Superior temporal gyrus (tissue), 1 donor: ENCODE data around the gene MAN1A1.

Experiments
- DNase-seq: peaks from one replicate; pipeline ENCODE4 v3.0.0-alpha.2; 2016; ENCODE audit errors: extremely low spot score

The MAN1A1 gene

DNA sequence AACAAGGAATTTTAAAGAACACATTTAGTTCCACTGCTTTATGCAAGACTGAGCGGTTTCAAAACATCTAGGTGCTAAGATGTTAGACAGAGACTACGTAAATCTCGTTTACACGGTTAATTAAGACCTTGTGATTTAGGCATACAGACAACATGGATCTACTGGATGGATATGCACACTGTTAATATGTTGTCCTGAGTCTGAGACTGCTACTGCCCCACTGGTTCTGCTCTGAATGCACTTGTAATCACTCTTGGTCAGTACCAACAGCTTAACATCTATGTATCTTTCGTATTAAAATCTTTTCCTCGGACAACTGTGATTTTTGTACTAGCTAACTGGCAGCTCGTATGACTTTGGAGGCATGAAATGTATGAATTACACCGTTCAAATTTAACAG, 3.1 kb downstream of the MAN1A1 start:
- no peak for DNase-seq

DNA sequence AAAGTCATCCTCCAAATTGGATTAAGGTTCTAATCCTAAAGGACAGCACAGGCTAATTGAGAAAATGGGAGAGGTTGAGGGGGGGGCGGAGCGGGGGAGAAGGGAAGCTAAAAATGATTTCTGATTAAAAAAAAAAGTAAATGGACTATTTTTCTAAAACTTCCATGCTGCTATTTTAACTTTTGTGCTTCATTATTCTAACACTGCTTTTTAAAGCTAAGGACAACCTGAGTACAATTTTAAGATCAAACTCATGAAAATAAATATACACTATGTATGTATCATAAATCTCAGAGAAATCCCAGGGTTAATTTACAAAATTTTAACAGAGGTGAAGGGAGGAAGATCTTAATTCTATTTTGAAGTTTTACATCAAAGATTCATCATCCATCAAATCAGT, 4.4 kb downstream of the MAN1A1 start:
- DNase-seq = no peak

DNA sequence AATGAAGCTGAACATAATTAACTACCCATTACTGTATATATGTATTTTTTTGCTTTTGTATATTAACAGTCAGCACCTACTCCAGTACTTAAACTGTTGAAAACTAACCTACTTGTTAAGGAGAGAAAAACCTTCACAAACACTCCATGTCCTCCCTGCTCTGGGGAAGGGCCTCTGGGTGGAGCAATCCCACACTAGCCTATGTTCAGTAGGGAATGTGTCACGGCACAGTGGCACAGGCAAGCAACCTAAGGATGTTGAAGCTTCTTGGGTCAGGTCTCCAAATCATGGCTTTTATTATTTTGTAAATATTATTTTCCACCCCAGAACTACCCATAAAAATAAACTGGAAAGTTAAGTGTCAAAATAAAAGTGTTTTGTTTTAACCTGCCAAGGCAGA, 5.3 kb downstream of the MAN1A1 start:
- DNase-seq = no peak

GRCh38 chr6:119343573-119344146, 5.9 kb downstream of the MAN1A1 start:
- no peak for DNase-seq

DNA sequence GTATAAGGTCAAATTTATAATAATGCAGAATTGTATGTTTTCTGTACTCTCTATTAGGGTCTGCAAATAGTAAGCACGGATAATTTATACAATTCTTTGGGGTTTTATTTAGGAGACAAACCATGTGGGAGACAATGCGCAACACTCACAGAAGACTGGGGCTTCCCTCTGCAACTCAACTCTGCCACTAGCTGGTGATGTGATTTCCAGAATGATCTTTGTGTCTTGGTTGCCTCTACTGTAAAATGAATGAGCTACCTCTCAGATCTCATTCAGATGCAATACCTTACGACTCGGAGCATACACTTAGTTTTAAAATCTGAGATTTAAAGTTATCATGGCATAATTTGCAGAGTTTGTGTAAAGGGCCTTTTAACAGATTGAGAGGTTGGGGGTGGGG, 6.4 kb downstream of the MAN1A1 start:
- no peak for DNase-seq

DNA sequence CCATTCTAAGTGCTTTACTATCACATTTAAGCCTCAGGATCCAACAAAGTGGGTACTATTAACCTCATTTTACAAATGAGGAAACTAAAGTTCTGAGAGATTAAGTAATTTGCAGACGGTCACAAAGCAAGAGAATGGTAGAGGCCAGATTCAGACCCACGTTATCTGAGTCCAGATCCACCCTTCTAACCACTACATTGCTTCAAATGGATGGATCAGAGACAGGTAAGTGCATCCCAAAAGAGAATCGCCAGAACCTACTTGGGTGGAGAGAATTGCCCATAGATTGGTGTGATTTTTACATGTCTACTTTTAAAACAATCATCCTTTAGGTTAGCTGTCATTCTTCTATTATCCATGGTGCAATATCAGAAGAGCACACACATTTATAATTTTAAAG, 7.1 kb downstream of the MAN1A1 start:
- DNase-seq = no peak

- no peak for DNase-seq
These were observed 8.6 kb downstream of the MAN1A1 start for GRCh38 chr6:119340796-119341487.

GRCh38 chr6:119339941-119340456, 9.6 kb downstream of the MAN1A1 start:
- DNase-seq = no peak

DNA sequence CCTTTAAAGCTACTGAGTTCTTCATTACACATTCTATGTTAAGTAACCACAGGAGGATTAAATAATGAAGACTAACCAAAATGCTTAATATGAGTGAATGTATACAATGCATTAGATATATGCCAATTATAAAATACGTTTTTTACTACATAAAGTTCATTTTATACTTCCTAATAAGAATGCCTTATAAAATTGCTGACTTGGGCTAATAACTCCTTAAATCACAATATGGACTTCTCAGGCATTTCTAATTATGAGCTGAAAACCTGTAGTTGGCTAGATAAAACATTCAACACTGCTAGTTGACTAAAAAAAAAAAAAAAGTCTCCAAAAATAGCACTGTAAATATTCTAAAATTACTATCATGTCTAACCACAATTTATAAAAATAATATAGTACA, 11.8 kb downstream of the MAN1A1 start:
- no peak for DNase-seq

GRCh38 chr6:119337252-119337651, 12.3 kb downstream of the MAN1A1 start:
- no peak for DNase-seq

DNA sequence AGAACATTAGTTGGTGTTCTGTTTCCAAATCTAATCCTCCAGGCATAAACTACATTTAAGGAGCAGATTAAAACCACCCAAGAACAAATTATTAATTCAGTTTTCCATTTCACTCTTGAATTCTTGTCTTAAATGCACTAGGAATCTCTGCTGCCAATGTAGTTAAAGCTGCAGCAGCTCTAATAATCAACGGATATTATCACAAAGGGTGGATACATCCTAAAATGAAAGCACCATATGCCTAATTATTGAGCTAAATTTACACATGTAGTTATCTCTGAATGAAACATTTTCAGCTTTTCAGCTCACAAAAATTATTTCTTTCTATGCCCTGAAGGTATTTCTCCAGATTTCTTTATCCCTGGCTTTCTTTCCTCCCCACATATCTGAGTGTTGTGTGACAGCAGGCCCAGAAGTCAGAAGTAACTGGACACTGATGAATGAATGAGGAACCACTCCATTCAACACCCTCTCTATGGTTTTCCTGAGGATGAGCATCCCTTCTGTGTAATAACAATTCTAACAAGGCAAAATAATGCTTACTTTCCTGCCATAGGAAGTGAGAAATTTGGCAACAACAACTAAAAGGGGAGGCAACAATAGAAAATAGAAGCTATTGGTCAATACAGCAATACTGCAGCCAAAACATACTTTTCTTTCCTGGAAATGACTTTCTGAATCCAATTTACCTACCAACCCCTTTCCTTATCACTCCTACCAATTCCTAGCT, 14.9 kb downstream of the MAN1A1 start:
- no peak for DNase-seq

DNA sequence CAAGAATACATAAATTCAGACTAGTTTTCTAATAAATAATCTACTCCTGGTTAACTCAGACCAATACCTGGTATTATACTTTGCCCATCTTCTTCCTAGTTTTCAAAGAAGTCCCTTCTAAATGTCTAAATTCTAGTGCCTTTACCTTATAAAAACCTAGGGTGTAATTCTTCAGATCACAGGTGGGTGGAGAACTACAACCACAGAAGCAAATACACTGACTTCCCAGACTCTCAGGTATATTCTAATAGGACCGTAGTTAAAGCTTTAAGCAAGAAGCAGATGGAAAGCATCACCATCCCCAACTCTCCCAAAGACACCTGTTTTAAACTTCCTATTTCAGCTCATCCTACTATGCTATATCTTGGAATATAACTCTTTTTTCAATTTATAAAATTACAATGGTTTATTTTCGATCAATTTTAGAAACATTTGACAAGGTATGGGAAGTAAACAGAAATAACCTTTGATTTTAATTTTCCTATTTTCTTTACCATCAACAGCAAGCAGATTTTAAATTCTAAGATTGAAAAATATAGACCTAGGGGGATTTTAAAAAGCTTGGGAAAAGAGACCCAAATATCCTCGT, 15.8 kb downstream of the MAN1A1 start:
- no peak for DNase-seq

DNA sequence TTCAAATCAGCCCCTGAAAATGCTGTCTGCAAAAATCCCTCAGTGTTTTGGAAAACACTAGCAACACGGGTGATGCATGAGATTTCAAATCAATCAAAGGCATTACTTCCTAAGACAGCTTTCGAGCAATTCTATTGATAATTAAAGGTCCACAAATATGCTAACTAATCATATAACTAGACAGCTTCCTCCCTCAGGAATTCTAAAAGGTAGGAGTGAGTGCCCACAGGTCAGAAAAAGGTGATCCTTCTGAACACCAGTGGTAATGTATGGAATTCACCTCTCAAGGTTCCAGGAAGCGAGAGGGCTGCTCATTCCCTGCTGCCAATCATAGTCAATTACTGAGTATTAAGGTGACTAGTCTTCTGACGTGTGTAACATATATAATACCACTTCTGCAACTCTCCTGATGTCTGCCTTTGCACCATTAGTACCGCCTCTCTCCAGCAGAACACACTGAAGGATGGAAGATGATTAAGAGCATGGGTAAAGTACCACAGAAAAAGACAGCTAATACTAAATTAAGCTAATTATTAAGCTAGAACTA, 16.4 kb downstream of the MAN1A1 start:
- DNase-seq = no peak

- DNase-seq = no peak
These were observed 17.8 kb downstream of the MAN1A1 start for GRCh38 chr6:119331663-119332286.

DNA sequence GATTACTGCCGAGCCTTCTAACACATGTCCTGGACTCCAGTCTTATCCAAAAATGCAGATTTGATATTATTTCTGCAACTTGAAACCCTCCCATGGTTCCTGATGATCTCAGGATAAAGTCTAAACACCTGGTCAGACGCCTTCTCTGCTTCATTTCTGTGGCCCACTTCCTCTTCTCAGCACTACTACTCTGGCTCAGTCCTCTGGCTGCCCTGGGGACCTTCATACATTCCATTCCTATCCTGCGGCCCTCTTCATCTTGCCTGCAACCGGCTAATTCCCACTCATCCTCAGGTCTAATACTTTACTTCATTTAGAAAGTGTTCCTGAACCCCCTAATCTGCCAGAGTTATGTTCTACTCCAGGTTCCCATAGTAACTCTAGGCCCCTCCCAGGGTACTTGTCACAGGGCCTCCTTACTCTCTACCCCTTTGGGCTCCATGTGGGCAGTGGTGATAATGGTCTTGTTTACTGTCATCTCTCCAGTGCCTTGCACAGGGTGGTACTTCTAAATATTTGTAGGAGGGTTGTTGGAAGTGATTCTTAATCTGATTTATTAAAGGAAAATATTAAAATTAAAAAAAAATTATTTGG, 18.9 kb downstream of the MAN1A1 start:
- DNase-seq = no peak

DNA sequence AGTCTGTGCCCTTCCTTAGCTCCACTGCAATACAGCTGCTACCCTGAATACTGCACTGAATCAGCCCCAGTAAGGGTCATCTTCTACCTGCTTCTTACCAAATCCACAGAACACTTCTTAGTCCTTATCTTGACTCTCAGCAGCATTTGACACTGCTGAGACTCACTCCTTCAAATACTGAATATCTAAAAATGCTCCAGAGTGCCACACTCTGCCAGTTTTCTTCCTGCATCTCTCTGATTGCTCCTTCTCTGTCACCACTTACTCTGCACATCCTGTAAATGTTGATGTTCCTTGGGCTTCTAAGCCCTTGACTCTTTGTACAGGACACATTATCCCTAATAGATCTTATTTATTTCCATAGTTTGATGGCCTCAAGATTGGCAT, 19.8 kb downstream of the MAN1A1 start:
- no peak for DNase-seq

DNA sequence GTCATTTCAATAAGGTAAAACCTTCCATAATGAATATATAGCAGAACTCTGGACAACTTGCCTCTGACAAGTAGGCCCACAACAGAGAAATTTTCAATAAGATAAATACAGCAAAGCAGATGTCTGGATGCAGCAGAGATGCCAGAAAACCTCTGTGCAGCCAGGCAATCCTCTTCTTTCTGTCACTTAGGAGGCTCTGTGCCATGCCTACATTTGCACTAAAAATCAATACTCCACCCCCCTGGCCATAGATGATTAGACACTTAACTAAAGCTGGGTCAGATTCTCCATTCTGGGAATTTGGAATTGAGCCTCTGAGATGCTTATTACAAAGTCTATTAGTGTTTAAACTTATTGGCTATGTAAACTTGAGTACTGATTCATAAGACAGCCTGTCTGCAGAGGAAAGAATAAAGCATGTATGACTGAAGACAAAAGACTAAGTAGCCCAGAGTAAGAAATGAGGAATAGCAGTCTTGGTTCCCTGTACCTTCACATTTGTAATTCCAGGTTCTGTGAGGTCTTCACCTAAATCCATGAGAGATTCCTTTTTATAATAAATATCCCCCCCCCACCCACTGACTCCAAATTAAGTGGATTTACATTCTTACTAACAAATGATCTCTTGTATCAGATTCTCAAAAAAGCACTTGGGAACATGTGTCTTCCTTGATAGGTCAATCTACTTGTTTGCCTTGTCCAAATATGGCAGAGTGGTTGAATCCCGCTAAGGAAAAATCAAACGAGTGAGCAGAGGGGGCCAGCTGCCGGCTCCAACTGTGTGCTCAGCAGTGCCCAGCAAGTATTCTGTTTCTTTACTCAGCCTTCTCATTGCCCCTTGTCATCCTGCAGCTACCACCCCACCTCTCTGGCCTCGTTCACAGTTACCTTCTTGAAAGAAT, 20.4 kb downstream of the MAN1A1 start:
- DNase-seq = no peak

DNA sequence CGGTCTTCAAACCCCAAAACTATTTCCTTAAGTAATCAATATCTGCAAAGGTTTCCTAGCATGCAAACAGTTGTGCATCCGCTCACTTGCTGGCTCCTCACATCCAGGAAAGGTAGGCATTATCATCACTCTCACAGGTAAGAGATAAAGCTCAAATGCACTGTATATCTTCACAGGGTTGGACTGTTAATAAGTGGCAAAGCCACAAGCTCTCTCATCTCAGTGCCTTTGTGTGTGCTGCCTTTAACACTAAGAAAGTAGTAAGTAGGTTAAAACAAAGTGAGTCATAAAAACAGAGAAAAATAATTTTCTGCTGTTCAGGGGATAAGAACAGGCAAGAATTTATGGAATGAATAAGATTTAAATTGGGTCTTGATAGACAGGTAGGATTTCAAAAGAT, 21.3 kb downstream of the MAN1A1 start:
- no peak for DNase-seq

GRCh38 chr6:119327810-119328209, 21.8 kb downstream of the MAN1A1 start:
- no peak for DNase-seq

DNA sequence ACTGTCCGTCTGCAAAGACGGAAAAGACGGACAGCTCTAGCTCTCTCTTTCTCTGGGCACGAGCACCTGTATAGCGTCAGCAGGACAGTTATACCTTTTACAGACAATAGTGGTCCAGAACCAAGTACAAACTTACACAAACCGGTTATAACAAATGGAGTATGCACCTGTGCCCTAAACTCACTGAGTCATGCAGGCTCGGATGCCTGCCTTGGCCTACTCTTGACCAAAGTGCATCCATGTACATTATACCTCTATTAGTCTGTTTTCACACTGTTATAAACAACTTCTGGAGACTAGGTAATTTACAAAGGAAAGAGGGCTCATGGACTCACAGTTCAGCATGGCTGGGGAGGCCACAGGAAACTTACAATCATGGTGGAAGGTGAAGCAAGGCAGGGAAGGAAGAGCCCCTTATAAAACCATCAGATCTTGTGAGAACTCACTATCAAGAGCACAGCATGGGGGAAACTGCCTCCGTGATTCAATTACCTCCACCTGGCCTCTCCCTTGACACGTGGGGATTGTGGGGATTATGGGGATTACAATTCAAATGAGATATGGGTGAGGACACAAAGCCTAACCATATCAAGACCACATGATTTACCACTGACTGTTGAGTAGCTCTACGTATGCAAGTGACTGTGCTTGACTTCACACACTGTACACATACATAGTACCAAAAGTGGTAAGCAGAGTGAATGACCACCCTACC, 23.1 kb downstream of the MAN1A1 start:
- no peak for DNase-seq
